OCI-LY3 (cell line): ENCODE measurements around the gene AKT3.

ENCODE experiments used
- H2AFZ ChIP-seq: fragments of 200-600, 300-600 bp; shearing (Covaris generic); 2 replicates; pipeline ENCODE4 v1.6.0; 2014; ENCODE audit warnings: antibody characterized with exemption, low read depth, low read length
- H3K27ac ChIP-seq: fragments of 200-600, 300-600 bp; sonication (generic); 2 replicates; pipeline ENCODE4 v1.5.1; 2014; ENCODE audit warnings: mild to moderate bottlenecking, low read length, moderate library complexity, mixed read lengths
- H3K27me3 ChIP-seq: fragments of 200-600, 300-600 bp; sonication (generic); 2 replicates; pipeline ENCODE4 v1.6.1; 2014; ENCODE audit warnings: low read depth, low read length, mixed read lengths
- H3K36me3 ChIP-seq: fragments of 200-600, 300-600 bp; sonication (generic); replicated peaks from 2 replicates; pipeline ENCODE3; 2014; ENCODE audit warnings: low read depth, low read length, mixed read lengths
- H3K4me1 ChIP-seq: fragments of 300-600, 200-600 bp; sonication (generic); 2 replicates; pipeline ENCODE4 v1.6.1; 2014; ENCODE audit warnings: low read length, mixed read lengths
- H3K4me2 ChIP-seq: fragments of 200-600, 300-600 bp; sonication (generic); 2 replicates; pipeline ENCODE4 v1.6.1; 2014; ENCODE audit warnings: low read length, mixed read lengths
- H3K4me3 ChIP-seq: fragments of 300-600, 200-600 bp; sonication (generic); 2 replicates; pipeline ENCODE4 v1.5.1; 2014; ENCODE audit warnings: antibody characterized with exemption, mild to moderate bottlenecking, low read length, moderate library complexity
- H3K79me2 ChIP-seq: fragments of 300-600, 200-600 bp; shearing (Covaris generic); 2 replicates; pipeline ENCODE4 v1.6.1; 2014; ENCODE audit warnings: mild to moderate bottlenecking, low read length, mixed read lengths
- H3K9ac ChIP-seq: fragments of 300-600, 200-600 bp; shearing (Covaris generic); 2 replicates; pipeline ENCODE4 v1.6.0; 2014; ENCODE audit warnings: mild to moderate bottlenecking, low read length, moderate library complexity
- H3K9me3 ChIP-seq: fragments of 200-600, 300-600 bp; shearing (Covaris generic); 2 replicates; pipeline ENCODE4 v1.6.1; 2014; ENCODE audit warnings: low read length, mixed read lengths; ENCODE audit not compliant: insufficient read depth
- H4K20me1 ChIP-seq: fragments of 200-600, 300-600 bp; sonication (generic); 2 replicates; pipeline ENCODE4 v1.6.1; 2016; ENCODE audit warnings: low read length, mixed read lengths; ENCODE audit not compliant: insufficient read depth
- CTCF ChIP-seq: fragments of 200-600, 300-600 bp; sonication (generic); IDR thresholded peaks from 2 replicates; pipeline ENCODE4 v1.5.1; 2014; ENCODE audit warnings: antibody characterized with exemption, low read length, low read depth
- EZH2phosphoT487 ChIP-seq: fragments of 200-600 bp; shearing (Covaris generic); IDR thresholded peaks from 2 replicates; pipeline ENCODE4 v1.6.1; 2018; ENCODE audit warnings: antibody characterized with exemption, mixed run types, low read depth

Gene AKT3

GRCh38 chr1:243549791-243550190 is 300.3 kb downstream of the AKT3 start:
- H3K9me3 ChIP-seq = no peaks in the 10 kb centered on the region
- H4K20me1 ChIP-seq = no peaks in the 10 kb centered on the region
- no peaks in the 10 kb centered on the region for H3K27me3 ChIP-seq
- no peaks in the 10 kb centered on the region for H3K79me2 ChIP-seq
- H3K4me2 ChIP-seq = no peak overlapping the region
- H3K36me3 ChIP-seq = no peaks in the 10 kb centered on the region
- TF ChIP-seq EZH2phosphoT487 (no peak), CTCF (no peak)
- H2AFZ ChIP-seq = no peak overlapping the region
- H3K4me3 ChIP-seq = no peak overlapping the region
- no peak overlapping the region for H3K9ac ChIP-seq
- peaks cover 6% of the 10 kb centered on the region for H3K4me1 ChIP-seq
- H3K27ac ChIP-seq = no peak overlapping the region

- Histone ChIP-seq H3K4me2 (no peak overlapping the region), H2AFZ (no peak overlapping the region)
Observed at GRCh38 chr1:243549108-243549507, 300.9 kb downstream of the AKT3 start.

GRCh38 chr1:243548516-243548915 is 301.5 kb downstream of the AKT3 start:
- H3K9ac ChIP-seq = no peak overlapping the region

More at GRCh38 chr1:243549108-243549507, 300.9 kb downstream of the AKT3 start:
- Histone ChIP-seq H3K27me3 (no peaks in the 10 kb centered on the region), H3K4me3 (no peak overlapping the region), H4K20me1 (no peaks in the 10 kb centered on the region), H3K27ac (no peak overlapping the region), H3K9me3 (no peaks in the 10 kb centered on the region), H3K9ac (no peak overlapping the region), H3K36me3 (no peaks in the 10 kb centered on the region), H3K4me1 (peaks cover 6% of the 10 kb centered on the region), H3K79me2 (no peaks in the 10 kb centered on the region)
- TF ChIP-seq CTCF (no peak), EZH2phosphoT487 (no peak)

GRCh38 chr1:243547891-243548290 is 302.2 kb downstream of the AKT3 start:
- Histone ChIP-seq H3K9me3 (no peaks in the 10 kb centered on the region), H3K4me1 (peaks cover 6% of the 10 kb centered on the region), H3K27ac (no peak overlapping the region), H3K27me3 (no peaks in the 10 kb centered on the region), H3K4me3 (no peak overlapping the region), H3K9ac (no peak overlapping the region), H3K4me2 (no peak overlapping the region), H2AFZ (no peak overlapping the region), H4K20me1 (no peaks in the 10 kb centered on the region), H3K79me2 (no peaks in the 10 kb centered on the region), H3K36me3 (no peaks in the 10 kb centered on the region)
- no peak for TF ChIP-seq CTCF
- no peak for TF ChIP-seq EZH2phosphoT487

More at GRCh38 chr1:243548516-243548915, 301.5 kb downstream of the AKT3 start:
- no peak for TF ChIP-seq EZH2phosphoT487
- TF ChIP-seq CTCF = no peak
- H3K4me3 ChIP-seq = no peak overlapping the region
- H3K36me3 ChIP-seq = no peaks in the 10 kb centered on the region
- no peaks in the 10 kb centered on the region for H3K9me3 ChIP-seq
- no peaks in the 10 kb centered on the region for H3K27me3 ChIP-seq
- H3K4me1 ChIP-seq = peaks cover 6% of the 10 kb centered on the region
- no peaks in the 10 kb centered on the region for H4K20me1 ChIP-seq
- H2AFZ ChIP-seq = no peak overlapping the region
- H3K79me2 ChIP-seq = no peaks in the 10 kb centered on the region
- no peak overlapping the region for H3K27ac ChIP-seq
- H3K4me2 ChIP-seq = no peak overlapping the region
